ENCODE measurements around the gene ISG20. TPM values are rescaled to one million over a fixed set of nuclear protein-coding genes. Genes with fewer than 3 reads are reported as not detected.

ISG20 gene
- total RNA-seq, 1 experiment from 2014 or later = 9.7 TPM

GRCh38 chr15:88696254-88696653 is 57.4 kb downstream of the ISG20 start:
- no peaks in the 10 kb centered on the region for H3K27me3 Mint-ChIP-seq (ENCODE audit: insufficient read depth, unreplicated experiment)
- no peak overlapping the region for H3K27ac Mint-ChIP-seq (ENCODE audit: low read depth, unreplicated experiment)
- H3K9me3 Mint-ChIP-seq (ENCODE audit: unreplicated experiment) = no peaks in the 10 kb centered on the region
- DNase-seq (ENCODE audit: unreplicated experiment) = no peak
- BruUV-seq (replicated peaks) = no TSS peak
- POLR2A ChIA-PET = no interaction called here
- no peak overlapping the region for H3K4me3 Mint-ChIP-seq (ENCODE audit: unreplicated experiment)
- H3K4me1 Mint-ChIP-seq (ENCODE audit: insufficient read depth, unreplicated experiment) = no peaks in the 10 kb centered on the region
- TF ChIP-seq CTCF (IDR thresholded peaks at IDR 0.05; ENCODE audit: unreplicated experiment) = no peak
- CTCF ChIA-PET = interaction anchor here (1.2 kb wide), 1 partner anchor 182 kb away, joined by 3 read pairs; no protein-coding TSS in a partner anchor
- H3K36me3 Mint-ChIP-seq (ENCODE audit: insufficient read depth, unreplicated experiment) = no peaks in the 10 kb centered on the region
- intact Hi-C loops (cut with micrococcal nuclease) = no loop called here

GRCh38 chr15:88697276-88697675 is 58.5 kb downstream of the ISG20 start:
- DNase-seq (ENCODE audit: unreplicated experiment) = no peak
- Mint-ChIP-seq H3K9me3 (ENCODE audit: unreplicated experiment) (no peaks in the 10 kb centered on the region), H3K27ac (ENCODE audit: low read depth, unreplicated experiment) (no peak overlapping the region), H3K36me3 (ENCODE audit: insufficient read depth, unreplicated experiment) (no peaks in the 10 kb centered on the region), H3K4me3 (ENCODE audit: unreplicated experiment) (no peak overlapping the region), H3K27me3 (ENCODE audit: insufficient read depth, unreplicated experiment) (no peaks in the 10 kb centered on the region), H3K4me1 (ENCODE audit: insufficient read depth, unreplicated experiment) (no peaks in the 10 kb centered on the region)
- TF ChIP-seq CTCF (IDR thresholded peaks at IDR 0.05; ENCODE audit: unreplicated experiment) = no peak
- ChIA-PET CTCF (interaction anchor here (0.6 to 1.2 kb wide), 3 partner anchors 39 to 181 kb away, joined by 3 read pairs; no protein-coding TSS in a partner anchor), POLR2A (interaction anchor here (1.2 kb wide), 1 partner anchor 77 kb away, joined by 3 read pairs; no protein-coding TSS in a partner anchor)
- no TSS peak for BruUV-seq (replicated peaks)
- intact Hi-C loops (cut with micrococcal nuclease) = no loop called here

- BruUV-seq (replicated peaks) = no TSS peak
- no peaks in the 10 kb centered on the region for H3K9me3 Mint-ChIP-seq (ENCODE audit: unreplicated experiment)
- ChIA-PET POLR2A (no interaction called here), CTCF (interaction anchor here (0.6 to 2.4 kb wide), 2 partner anchors 41 to 72 kb away, joined by 3 to 16 read pairs; no protein-coding TSS in a partner anchor)
- no peak overlapping the region for H3K4me3 Mint-ChIP-seq (ENCODE audit: unreplicated experiment)
- no peaks in the 10 kb centered on the region for H3K36me3 Mint-ChIP-seq (ENCODE audit: insufficient read depth, unreplicated experiment)
- no peaks in the 10 kb centered on the region for H3K4me1 Mint-ChIP-seq (ENCODE audit: insufficient read depth, unreplicated experiment)
- H3K27ac Mint-ChIP-seq (ENCODE audit: low read depth, unreplicated experiment) = no peak overlapping the region
- TF ChIP-seq CTCF (IDR thresholded peaks at IDR 0.05; ENCODE audit: unreplicated experiment) = no peak
- intact Hi-C loops (cut with micrococcal nuclease) = no loop called here
- no peak for DNase-seq (ENCODE audit: unreplicated experiment)
- no peaks in the 10 kb centered on the region for H3K27me3 Mint-ChIP-seq (ENCODE audit: insufficient read depth, unreplicated experiment)
These were observed 61.0 kb downstream of the ISG20 start for GRCh38 chr15:88699861-88700260.

- Mint-ChIP-seq H3K9me3 (ENCODE audit: unreplicated experiment) (no peaks in the 10 kb centered on the region), H3K4me3 (ENCODE audit: unreplicated experiment) (no peak overlapping the region), H3K4me1 (ENCODE audit: insufficient read depth, unreplicated experiment) (no peaks in the 10 kb centered on the region), H3K27me3 (ENCODE audit: insufficient read depth, unreplicated experiment) (no peaks in the 10 kb centered on the region), H3K27ac (ENCODE audit: low read depth, unreplicated experiment) (no peak overlapping the region), H3K36me3 (ENCODE audit: insufficient read depth, unreplicated experiment) (no peaks in the 10 kb centered on the region)
- POLR2A ChIA-PET = no interaction called here
- BruUV-seq (replicated peaks) = no TSS peak
- CTCF ChIA-PET = interaction anchor here (0.6 to 1.6 kb wide), 3 partner anchors 42 to 357 kb away, joined by 3 to 8 read pairs (median 4); no protein-coding TSS in a partner anchor
- TF ChIP-seq CTCF (IDR thresholded peaks at IDR 0.05; ENCODE audit: unreplicated experiment) = no peak
- no peak for DNase-seq (ENCODE audit: unreplicated experiment)
- intact Hi-C loops (cut with micrococcal nuclease) = loop anchor here (1.0 kb wide), 1 partner anchor 43 kb away; no protein-coding TSS in a partner anchor
These were observed 61.9 kb downstream of the ISG20 start for GRCh38 chr15:88700716-88701115.

All from MCF 10A (cell line).